GM20431 (cell line): ENCODE data around the gene FOXD4.
"Not testable (repeated sequence)": the region's sequence is repeated elsewhere in the genome, so short reads cannot be mapped to it uniquely, and the experiment has no call there.

Experiments
- in situ Hi-C: fragments of 300-500 bp; cut with MseI, MboI; formaldehyde crosslinking; loops from one replicate; pipeline ENCODE4 v1.15.0; 2020; ENCODE audit warnings: low sequenced_read_pairs; ENCODE audit not compliant: unreplicated experiment

The FOXD4 gene

GRCh38 chr9:94323-94722 is 23.9 kb downstream of the FOXD4 start:
- in situ Hi-C loops: not testable (repeated sequence)

GRCh38 chr9:93909-94308 is 24.3 kb downstream of the FOXD4 start:
- in situ Hi-C loops: not testable (repeated sequence)

- in situ Hi-C loops: not testable (repeated sequence)
Measured at GRCh38 chr9:90851-91250, 27.4 kb downstream of the FOXD4 start.

- in situ Hi-C loops: not testable (repeated sequence)
Measured at GRCh38 chr9:88396-89037, 29.7 kb downstream of the FOXD4 start.

GRCh38 chr9:87860-88259 is 30.4 kb downstream of the FOXD4 start:
- in situ Hi-C loops: not testable (repeated sequence)

- in situ Hi-C loops: not testable (repeated sequence)
Measured at GRCh38 chr9:87105-87504, 31.1 kb downstream of the FOXD4 start.

GRCh38 chr9:86697-87096 is 31.5 kb downstream of the FOXD4 start:
- in situ Hi-C loops: not testable (repeated sequence)

GRCh38 chr9:82932-83689 is 35.1 kb downstream of the FOXD4 start:
- in situ Hi-C loops: not testable (repeated sequence)

GRCh38 chr9:78333-78732 is 39.9 kb downstream of the FOXD4 start:
- in situ Hi-C loops: not testable (repeated sequence)

- in situ Hi-C loops: not testable (repeated sequence)
Measured at GRCh38 chr9:76389-76788, 41.8 kb downstream of the FOXD4 start.

- in situ Hi-C loops: not testable (repeated sequence)
Measured at GRCh38 chr9:73900-74525, 44.2 kb downstream of the FOXD4 start.

- in situ Hi-C loops: not testable (repeated sequence)
Measured at GRCh38 chr9:73076-73899, 44.9 kb downstream of the FOXD4 start.
